ENCODE measurements around the gene DEUP1.
"Not testable (repeated sequence)": the region's sequence is repeated elsewhere in the genome, so short reads cannot be mapped to it uniquely, and the experiment has no call there.

DEUP1 gene, protein sequence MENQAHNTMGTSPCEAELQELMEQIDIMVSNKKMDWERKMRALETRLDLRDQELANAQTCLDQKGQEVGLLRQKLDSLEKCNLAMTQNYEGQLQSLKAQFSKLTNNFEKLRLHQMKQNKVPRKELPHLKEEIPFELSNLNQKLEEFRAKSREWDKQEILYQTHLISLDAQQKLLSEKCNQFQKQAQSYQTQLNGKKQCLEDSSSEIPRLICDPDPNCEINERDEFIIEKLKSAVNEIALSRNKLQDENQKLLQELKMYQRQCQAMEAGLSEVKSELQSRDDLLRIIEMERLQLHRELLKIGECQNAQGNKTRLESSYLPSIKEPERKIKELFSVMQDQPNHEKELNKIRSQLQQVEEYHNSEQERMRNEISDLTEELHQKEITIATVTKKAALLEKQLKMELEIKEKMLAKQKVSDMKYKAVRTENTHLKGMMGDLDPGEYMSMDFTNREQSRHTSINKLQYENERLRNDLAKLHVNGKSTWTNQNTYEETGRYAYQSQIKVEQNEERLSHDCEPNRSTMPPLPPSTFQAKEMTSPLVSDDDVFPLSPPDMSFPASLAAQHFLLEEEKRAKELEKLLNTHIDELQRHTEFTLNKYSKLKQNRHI

DNA sequence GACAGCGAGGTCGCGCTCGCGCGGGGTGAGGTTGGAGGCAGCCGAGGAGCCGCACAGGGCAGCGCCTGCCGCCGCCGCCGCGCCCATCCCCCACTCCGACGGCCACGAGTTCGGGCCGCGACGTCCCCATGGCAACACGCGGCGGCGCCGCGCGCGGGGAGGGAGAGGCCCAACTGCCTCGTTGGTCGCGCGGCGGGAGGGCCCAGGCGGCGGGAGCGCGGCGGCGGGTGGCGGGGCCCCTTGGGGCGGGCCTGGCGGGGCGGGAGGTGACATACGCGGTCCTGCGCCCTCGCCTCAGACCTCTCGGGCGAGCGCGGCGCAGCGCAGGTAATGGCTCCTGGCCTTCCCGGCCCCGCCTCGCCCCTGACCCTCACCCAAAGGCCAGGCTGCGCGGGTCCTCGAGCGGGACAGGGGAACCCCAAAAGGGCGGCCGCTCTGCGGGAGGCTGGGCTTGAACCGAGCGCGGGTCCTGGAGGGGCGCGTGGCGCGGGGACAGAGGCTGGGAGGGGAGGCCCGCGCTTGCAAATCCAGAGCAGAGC lies at the start of gene DEUP1:
DEUP1 (plus strand) TSS at position 297 of the 539 bp plus-strand sequence. CDS start 1,518 bp downstream, outside the sequence.
- DNase-seq (ENCODE audit: low read depth) = no peak

DNA sequence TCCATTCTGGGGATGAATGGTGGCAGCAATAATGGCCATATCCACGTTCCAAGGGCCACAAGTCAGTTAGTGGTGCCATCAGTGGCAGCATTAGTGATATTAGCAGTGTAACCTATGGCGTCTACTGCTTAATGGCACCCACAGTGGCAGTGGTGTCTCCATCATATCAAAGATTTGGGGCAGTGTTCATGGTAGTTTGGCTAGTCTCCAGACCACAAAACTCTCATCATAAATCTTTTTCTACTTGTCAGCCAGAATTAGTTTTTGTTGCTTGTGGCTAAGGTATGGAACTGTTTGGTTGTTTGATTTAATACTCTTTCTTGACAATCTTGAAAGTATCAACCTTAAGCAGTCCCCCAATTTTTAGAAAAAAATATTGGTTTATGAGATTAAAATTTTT lies 45.1 kb upstream of the DEUP1 start:
- DNase-seq (ENCODE audit: low read depth) = no peak

DNA sequence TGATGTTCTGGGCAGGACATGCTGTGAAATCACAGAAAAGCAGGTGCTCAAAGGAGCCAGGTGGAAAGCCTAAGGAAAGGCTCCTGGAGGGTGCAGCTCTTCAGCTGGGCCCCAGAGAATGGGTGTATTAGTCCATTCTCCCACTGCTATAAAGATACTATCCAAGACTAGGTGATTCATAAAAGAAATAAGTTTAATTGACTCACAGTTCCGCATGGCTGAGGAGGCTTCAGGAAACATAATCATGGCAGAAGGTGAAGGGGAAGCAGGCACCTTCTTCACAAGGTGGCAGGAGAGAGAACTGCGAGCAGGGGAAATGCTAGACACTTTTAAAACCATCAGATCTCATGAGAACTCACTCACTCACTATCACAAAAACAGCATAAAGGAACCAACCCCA lies 43.1 kb upstream of the DEUP1 start:
- DNase-seq (ENCODE audit: low read depth) = no peak

DNA sequence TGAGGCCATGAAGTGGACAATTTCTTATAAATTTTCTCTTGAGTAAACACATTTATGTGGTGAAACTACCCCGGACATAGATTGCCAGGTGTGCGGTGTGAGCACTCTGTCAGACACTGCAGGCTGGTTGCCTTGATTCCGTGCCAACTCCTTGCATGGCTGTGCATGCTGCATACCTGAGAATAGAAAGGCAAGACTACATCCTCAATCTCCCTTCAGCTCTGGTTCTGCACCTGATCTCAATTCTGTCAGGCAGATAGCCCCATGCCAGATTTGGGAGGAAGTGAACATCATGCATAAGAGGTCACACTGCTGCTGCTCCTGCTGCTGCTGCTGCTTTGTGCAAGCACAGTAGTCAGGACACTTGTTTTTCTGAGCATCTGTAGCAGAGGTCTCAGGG lies 42.5 kb upstream of the DEUP1 start:
- DNase-seq (ENCODE audit: low read depth) = no peak

DNA sequence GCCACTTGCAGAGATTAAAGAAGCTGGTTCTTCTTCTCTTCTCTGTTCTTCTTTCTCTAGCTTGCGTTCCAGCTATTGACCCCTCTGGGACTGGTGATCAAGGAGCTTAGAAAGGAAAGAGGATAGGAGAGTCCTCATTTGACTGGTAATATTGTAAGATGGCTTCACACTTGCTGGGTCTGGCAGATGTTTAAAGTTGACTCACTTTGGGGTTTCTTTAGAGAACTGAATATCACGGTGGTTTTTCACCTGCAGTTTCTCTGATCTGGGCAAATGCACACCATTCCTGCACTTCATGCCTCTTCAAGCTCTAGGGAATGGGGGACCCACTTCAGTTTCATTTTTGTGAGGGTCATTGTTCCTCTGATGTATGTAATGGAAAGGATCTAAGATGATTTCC lies 41.8 kb upstream of the DEUP1 start:
- no peak for DNase-seq (ENCODE audit: low read depth)

DNA sequence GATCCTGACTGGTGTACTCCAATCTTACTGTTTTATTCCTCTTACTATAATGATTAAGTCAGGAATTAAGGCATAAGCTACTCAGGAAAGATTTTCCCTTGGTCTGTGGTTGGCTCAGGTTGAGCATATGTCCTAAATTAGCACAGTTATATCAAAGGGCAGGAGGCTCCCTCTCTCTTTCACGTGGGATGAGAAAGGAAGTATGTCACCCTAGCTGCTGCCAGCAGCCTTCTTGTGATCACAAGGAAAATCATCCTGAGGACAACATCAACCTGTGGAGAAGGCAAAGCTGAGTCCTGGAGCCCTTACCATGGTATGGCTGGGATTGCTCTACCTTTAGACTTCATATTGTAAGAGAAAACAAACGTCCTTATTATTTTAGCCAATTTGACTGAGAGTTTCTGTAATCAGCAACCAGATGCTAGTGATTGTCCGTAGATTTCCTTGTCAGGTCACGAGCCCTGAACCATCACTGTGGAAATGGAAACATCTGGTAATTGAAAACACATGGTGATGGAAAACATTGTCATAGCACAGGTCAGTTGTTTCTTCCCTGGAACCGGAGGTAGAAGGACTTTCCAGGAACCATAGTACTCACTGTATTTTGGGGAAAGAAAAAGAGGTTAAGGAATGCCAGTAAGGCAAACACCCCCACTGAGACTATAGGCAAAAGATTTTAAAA lies 40.6 kb upstream of the DEUP1 start:
- DNase-seq (ENCODE audit: low read depth) = no peak

DNA sequence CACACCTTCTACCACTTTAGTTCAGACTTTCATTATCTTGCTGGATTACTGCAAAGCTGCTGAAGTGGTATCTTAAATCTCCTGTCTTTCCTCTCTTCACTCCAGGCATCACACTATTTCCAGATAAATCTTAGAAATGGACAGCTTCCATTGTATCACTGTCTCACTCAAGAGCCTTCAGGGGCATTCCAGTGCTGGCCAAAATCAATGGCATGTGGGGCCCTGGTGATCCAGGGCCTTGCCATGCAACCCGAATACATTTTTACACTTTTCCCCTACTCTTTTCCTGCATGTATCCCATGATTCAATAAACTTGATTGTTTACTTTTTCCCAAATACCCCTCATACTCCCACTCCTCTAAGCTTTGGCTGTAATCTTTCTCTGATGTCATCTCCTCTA lies 39.4 kb upstream of the DEUP1 start:
- DNase-seq (ENCODE audit: low read depth) = no peak

DNA sequence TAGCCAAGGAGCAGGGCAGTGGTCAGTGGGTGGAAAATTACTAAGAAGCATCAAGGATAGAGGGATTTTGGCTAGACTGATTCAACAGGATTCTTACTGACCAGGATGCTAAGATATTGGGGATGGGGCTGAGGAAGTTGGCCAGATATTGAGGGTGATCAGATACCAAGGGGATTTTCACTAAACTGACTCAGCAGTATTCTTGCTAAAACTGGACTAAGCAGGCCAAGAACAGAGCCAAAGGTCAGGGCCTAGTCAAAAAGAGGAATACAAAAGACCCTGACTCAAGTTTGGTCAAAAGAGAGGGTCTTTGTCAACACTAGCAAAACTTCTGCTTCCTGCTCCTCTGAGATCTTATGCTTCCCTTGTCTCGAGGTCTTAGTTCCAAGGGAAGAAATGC lies 38.6 kb upstream of the DEUP1 start:
- no peak for DNase-seq (ENCODE audit: low read depth)

DNA sequence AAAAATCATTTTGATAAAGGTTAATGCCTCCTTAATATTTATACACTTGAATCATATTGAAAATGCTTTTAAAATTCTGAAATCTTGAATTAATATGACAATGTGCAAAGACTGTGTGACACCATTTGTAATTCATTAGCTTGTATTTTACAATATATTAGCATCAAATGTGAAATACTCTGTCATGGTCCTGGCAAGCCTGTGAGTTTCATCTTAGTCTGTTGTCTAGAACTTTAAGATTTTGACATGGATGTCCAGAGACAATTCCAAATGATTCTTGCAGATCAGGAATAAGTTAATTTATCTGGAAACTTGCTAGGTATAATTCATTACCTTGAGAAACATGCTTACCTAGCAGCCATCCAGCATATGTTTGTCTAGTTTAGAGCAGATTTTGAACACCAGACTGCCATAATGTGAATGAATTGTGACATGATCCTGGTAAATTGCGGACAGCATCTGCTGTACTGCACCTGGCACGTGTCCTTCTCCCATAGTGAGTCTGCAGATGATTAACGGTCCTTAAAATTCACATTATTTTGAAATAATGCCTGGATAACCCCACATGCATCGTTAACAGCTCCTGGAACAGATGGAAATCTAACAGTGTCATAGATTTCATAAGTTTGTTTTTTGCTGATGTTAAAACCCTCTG lies 34.5 kb upstream of the DEUP1 start:
- no peak for DNase-seq (ENCODE audit: low read depth)

DNA sequence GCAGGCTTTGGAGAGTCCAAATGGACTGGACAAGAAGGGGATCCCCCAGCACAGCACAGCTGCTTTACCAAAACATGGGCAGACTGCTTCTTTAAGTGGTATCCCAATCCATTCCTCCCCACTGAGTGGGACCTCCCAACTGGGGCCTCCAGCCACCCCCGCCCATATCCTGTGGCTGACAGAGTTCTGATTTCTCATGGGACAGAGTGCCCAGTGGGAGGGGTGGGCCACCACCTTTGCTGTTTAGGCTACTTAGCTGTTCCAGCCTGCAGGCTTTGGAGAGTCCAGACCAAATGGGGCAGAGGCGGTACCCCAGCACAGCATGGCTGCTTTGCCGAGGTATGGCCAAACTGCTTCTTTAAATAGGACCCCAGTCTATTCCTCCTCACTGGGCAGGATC lies 26.9 kb upstream of the DEUP1 start:
- no peak for DNase-seq (ENCODE audit: low read depth)

DNA sequence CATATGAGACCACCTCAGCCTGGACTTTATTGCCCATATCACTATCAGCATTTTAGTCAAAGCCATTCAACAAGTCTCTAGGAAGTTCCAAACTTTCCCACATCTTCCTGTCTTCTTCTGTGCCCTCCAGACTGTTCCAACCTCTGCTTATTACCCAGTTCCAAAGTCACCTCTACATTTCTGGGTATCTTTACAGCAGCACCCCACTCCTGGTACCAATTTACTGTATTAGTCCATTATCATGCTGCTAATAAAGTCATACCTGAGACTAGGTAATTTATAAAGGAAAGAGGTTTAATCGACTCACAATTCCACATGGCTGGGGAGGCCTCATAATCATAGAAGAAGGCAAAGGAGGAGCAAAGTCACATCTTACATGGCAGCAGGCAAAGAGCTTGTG lies 16.1 kb upstream of the DEUP1 start:
- DNase-seq (ENCODE audit: low read depth) = not testable (repeated sequence)

DNA sequence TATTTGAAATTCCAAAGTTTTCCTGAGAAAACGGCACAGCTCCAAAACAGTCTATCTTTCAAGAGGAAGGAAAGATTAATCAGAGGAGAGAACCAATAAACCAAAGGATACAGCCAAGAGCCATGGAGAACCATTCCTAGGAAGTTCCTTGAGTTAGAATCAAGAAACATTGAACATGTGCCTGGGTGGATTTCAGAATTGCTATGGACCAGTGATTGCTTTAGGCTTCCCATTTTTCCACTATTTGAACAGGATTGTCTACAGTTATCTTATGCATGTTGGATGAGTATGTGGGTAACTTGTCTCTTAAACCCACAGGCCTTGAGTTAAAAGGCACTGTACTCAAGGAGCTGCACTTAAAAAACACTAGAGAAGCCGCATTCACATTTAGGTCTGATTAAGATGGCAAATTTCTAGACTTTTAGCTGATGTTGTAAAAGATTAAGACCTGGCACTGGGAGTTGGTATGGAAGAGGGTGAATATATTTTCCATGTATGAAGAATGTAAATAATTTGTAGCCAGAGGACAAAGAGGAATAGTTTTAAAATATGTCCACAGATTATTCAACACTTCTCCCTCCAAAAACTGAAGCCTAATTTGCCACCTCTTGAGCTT lies 11.2 kb upstream of the DEUP1 start:
- no peak for DNase-seq (ENCODE audit: low read depth)

DNA sequence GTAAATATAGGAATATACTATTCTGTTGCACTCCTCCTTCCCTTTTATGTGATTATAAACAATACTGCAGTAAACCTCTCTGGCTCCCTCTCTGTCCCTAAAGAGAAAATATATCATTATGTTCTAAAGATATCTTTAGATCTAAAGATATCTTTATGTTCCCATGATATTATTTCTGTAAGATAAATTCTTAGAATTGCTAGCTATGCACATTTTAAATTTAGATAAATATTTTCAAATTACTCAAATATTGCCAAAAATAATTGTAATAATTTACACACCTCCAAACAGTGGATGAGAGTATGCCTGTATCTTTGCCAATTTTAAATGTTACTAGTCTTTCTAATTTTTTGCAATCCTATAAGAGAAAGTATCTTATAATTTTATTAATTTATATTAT lies 10.3 kb upstream of the DEUP1 start:
- DNase-seq (ENCODE audit: low read depth) = no peak

DNA sequence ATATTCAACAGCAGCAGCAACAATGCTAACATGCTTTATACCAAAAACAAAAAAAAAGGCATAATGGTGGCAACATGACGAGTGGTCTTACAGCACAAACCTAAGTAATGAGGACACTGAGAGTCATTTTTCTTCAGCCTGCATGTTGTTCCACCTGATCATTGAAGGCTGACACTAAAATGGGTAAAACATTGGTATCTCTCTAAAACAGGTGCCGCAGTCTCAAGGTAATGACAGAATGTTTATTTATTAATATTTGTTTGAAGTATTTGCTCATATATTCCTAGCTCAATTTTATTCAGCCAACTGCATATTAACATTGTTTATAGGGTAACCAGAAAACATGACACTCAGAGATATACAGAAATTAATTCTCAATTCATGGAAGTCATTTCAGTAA lies 8.3 kb upstream of the DEUP1 start:
- DNase-seq (ENCODE audit: low read depth) = no peak

DNA sequence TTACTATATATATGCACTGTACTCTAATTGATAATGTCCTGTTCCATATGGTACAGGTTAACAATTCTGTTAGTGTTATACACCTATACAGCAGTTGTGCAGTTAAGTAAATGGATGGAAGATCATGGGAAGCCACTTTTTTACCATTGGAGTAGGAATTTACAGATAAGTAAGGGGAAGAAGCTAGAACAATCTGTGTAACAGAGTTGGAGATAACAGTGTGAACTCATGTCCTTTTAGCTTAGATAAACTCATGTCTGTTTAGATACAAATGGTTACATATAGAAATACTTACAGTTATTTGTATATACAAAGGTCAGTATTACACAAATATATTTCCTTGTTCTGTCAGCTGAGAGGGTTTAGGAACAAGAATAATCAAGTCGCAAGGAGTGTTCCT lies 6.8 kb upstream of the DEUP1 start:
- DNase-seq (ENCODE audit: low read depth) = no peak

DNA sequence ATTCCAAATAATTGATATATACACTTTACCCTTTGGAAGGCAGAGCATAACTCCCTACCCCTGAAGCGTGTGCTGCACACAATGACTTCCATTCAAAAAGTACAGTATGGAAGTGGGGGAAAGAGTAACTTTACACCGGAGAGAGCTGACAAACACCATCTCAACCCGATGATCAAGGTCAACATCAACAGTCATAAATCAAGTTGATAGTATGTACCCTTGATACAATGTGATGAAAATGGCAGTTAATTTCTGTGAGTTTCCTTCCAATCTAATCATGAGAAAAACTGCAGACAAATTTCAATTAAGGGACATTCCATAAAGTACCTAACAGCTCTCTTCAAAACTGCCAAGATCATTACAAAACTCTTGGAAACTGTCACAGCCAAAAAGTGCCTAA lies 6.0 kb upstream of the DEUP1 start:
- no peak for DNase-seq (ENCODE audit: low read depth)

DNA sequence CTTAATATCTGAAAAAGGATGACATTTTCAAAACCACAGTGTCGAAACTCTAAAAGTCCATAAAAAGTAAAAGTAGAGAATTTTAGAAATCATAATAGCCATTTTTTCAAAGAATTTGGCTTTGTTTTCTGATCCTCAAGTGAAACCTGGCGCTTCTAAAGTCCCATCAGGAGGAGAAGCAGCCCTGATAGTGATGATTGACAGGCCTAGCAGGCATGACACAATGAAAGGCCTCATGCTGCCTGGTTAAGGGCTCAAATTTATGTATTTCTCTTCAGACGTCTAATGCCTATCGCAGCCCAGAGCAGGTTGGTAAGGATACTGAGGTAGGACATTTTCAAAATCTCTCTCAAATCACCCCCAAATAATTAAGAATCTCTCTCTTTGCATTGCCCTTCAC lies 3.9 kb upstream of the DEUP1 start:
- no peak for DNase-seq (ENCODE audit: low read depth)

DNA sequence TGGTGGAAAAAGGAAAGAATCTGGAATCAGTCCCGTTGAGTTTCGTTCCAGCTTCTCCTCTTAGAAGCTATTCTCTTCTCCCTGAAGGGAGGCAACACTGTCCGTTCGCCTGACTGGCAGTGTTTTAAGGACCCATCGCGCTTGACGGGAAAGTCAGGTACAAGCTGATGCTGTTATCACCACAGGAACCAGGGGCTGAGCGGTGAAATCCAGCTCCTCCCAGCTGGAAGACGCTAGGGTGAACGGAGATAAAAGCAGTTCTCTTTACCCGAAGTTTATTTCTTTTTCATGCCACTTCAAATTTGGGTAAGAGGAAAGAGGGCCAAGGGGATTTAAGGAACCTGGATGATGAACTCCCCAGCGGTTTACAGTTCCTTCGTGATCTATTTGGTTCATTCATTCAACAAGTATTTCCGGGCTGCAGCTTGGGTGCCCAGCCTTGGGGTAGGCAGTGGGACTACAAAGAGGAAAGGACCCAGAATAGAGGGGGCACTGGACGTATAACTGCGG lies 551 bp upstream of the DEUP1 start:
- DNase-seq (ENCODE audit: low read depth) = no peak

DNA sequence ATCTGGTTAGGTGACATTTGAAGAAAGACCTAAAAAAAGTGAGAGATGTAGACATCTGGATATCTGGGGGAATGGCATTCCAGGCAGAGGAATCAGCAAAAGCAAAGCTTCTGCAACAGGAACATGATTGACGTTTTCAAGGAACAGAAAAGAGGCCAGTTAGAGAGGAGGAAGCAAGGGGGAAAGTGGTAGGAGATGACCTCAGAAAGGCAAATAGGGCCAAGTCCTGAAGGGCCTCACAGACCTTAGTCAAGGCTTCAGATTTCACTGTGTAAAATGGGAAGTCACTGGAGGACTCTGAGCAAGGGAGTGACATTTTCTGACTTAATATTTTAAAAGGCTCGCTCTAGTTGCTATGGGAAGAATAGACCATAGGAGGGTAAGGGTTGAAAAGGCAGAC lies 9.7 kb downstream of the DEUP1 start:
- DNase-seq (ENCODE audit: low read depth) = no peak

DNA sequence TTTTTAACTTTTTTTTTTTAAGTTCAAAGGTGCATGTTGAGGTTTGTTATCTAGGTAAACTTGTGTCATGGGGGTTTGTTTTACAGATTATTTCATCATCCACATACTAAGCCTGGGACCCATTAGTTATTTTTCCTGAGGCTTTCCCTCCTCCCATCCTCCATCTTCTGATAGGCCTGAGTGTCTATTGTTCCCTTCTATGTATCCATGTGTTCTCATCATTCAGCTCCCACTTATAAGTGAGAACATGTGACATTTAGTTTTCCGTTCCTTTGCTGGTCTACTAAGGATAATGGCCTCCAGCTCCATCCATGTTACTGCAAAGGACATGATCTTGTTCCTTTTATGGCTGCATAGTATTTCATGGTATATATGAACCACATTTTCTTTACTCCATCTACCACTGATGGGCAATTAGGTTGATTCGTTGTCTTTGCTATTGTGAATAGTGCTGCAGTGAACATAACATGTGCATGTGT lies 14.4 kb downstream of the DEUP1 start:
- DNase-seq (ENCODE audit: low read depth) = no peak

DNA sequence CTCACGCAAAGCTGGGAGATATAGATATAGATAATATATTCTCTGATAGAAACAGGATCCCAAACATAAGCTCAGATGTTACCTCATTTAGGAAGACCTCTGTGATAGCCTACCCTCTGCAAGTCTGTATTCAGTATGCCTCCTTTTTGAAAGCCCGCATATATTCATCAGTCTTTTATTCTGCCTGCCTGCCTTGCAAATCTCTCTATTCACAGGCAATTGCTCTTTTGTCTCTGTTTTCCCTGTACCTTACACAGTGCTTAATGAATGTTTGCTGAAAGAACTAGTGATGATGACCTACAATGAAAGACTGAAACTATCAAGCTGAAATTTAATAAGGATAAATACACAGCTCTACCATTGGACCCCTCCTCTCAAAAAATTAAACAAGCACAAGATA lies 18.4 kb downstream of the DEUP1 start:
- DNase-seq (ENCODE audit: low read depth) = no peak

DNA sequence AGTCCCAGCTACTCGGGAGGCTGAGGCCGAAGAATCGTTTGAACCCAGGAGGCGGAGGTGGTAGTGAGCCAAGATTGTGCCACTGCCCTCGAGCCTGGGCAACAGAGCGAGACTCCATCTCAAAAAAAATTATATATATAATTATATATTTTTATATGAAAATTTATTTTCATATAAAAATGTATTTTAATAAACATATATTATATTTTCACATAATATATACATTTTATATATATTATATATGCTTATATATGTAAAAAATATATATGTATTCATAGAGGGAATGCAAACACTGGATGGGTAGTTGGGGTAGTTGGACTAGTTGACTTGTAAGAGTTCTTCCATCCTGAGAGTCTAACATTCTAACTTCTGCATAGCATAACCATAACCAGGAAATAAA lies 20.3 kb downstream of the DEUP1 start:
- DNase-seq (ENCODE audit: low read depth) = no peak

Measured in stimulated activated CD8-positive, alpha-beta memory T cell treated with anti-CD3 and anti-CD28 coated beads, Interleukin-15, amount 100 ng/mL, for 1 hour (primary cell).